SK-N-SH (cell line): ENCODE results near the gene CLCN6. TPM values are rescaled to one million over a fixed set of nuclear protein-coding genes. Genes with fewer than 3 reads are reported as not detected.

Experiments
- CTCF ChIA-PET: fragments of 300-600, 350-600 bp; formaldehyde crosslinking; extraction: SDS; loops from one replicate; lab custom pipeline; 2021; lab: Yijun Ruan, JAX
- POLR2A ChIA-PET: fragments of 350-600 bp; sonication (Branson Sonifier 250); formaldehyde crosslinking; extraction: SDS; loops from one replicate; lab custom pipeline; 2020; ENCODE audit warnings: antibody characterized with exemption, inconsistent platforms; lab: Yijun Ruan, JAX
- DNase-seq: peaks from one replicate; pipeline ENCODE4 v3.0.0; 2012
- H2AFZ ChIP-seq: fragments of 200-600 bp; sonication (generic); 2 replicates; pipeline ENCODE4 v1.8.1; 2016; ENCODE audit warnings: antibody characterized with exemption, mild to moderate bottlenecking, low read depth
- H3F3A ChIP-seq: fragments of 200-600 bp; sonication (generic); replicated peaks from 2 replicates; pipeline ENCODE3; 2016; ENCODE audit warnings: antibody characterized with exemption, mild to moderate bottlenecking; ENCODE audit not compliant: insufficient read depth
- H3K27ac ChIP-seq, 2 experiments: fragments of 200-500 bp in 1 of 2; fragments of 200-600 bp in 1 of 2; sonication (Bioruptor generic) in 1 of 2; sonication (generic), shearing (Covaris generic) in 1 of 2; 2 replicates each; pipeline versions ENCODE4 v1.5.1 to v1.6.1; 2014 to 2016; ENCODE audit warnings: low read depth in 2 of 2, inconsistent platforms in 1 of 2, low read length in 1 of 2, mild to moderate bottlenecking in 1 of 2, mixed read lengths in 1 of 2
- H3K27me3 ChIP-seq: fragments of 200-600 bp; sonication (generic), shearing (Covaris generic); 2 replicates; pipeline ENCODE4 v1.6.1; 2016; ENCODE audit warnings: mixed run types; ENCODE audit not compliant: insufficient read depth
- H3K36me3 ChIP-seq, 2 experiments: fragments of 200-500 bp in 1 of 2; fragments of 200-600 bp in 1 of 2; sonication (Bioruptor generic) in 1 of 2; sonication (generic) in 1 of 2; replicated peaks in 1 of 2; 2 replicates each; pipeline versions ENCODE3 to v1.5.1; 2014 to 2016; ENCODE audit warnings: low read length in 1 of 2, mild to moderate bottlenecking in 1 of 2; ENCODE audit not compliant: insufficient read depth in 2 of 2, control insufficient read depth in 1 of 2
- H3K4me1 ChIP-seq, 2 experiments: fragments of 200-500 bp in 1 of 2; fragments of 200-600 bp in 1 of 2; sonication (Bioruptor generic) in 1 of 2; sonication (generic), shearing (Covaris generic) in 1 of 2; 2 replicates each; pipeline versions ENCODE4 v1.5.1 to v1.6.1; 2014 to 2016; ENCODE audit warnings: low read depth in 1 of 2, low read length in 1 of 2, mixed run types in 1 of 2; ENCODE audit not compliant: insufficient read depth in 2 of 2, control insufficient read depth in 1 of 2
- H3K4me2 ChIP-seq: fragments of 200-600 bp; sonication (generic), shearing (Covaris generic); 2 replicates; pipeline ENCODE4 v1.6.1; 2017; ENCODE audit warnings: mixed run types
- H3K4me3 ChIP-seq, 2 experiments: fragments of 200-500 bp in 1 of 2; fragments of 200-600 bp in 1 of 2; sonication (Bioruptor generic) in 1 of 2; sonication (generic), shearing (Covaris generic) in 1 of 2; 2 replicates each; pipeline versions ENCODE4 v1.5.1 to v1.8.1; 2014 to 2016; ENCODE audit warnings: low read depth in 2 of 2, inconsistent platforms in 1 of 2, low read length in 1 of 2, mild to moderate bottlenecking in 1 of 2, mixed read lengths in 1 of 2, moderate library complexity in 1 of 2
- H3K79me2 ChIP-seq: fragments of 200-600 bp; sonication (generic); 2 replicates; pipeline ENCODE4 v1.8.1; 2017; ENCODE audit warnings: mild to moderate bottlenecking; ENCODE audit not compliant: insufficient read depth
- H3K9ac ChIP-seq: fragments of 200-600 bp; sonication (generic); 2 replicates; pipeline ENCODE4 v1.6.1; 2017; ENCODE audit warnings: mixed run types
- H3K9me2 ChIP-seq: fragments of 200-600 bp; sonication (generic); 2 replicates; pipeline ENCODE4 v1.6.1; 2017; ENCODE audit warnings: mixed run types
- H3K9me3 ChIP-seq: fragments of 200-600 bp; sonication (generic); 2 replicates; pipeline ENCODE4 v1.6.1; 2017; ENCODE audit warnings: mixed run types, mild to moderate bottlenecking, moderate library complexity
- H4K20me1 ChIP-seq: fragments of 200-600 bp; sonication (generic); 2 replicates; pipeline ENCODE4 v1.6.1; 2017; ENCODE audit warnings: mild to moderate bottlenecking, mixed run types; ENCODE audit not compliant: insufficient read depth
- CHD2 ChIP-seq: fragments of 150-350 bp; IDR thresholded peaks from 2 replicates; pipeline ENCODE4 v1.6.1; 2018; ENCODE audit warnings: low read length; ENCODE audit not compliant: partially characterized antibody
- EZH2phosphoT487 ChIP-seq: fragments of 200-600 bp; sonication (generic); IDR thresholded peaks from 2 replicates; pipeline ENCODE4 v1.6.1; 2017; ENCODE audit warnings: low read depth, mixed run types, mild to moderate bottlenecking, antibody characterized with exemption, moderate library complexity, borderline replicate concordance
- FOSL2 ChIP-seq: IDR thresholded peaks from 2 replicates; pipeline ENCODE4 v1.4.0; 2012; ENCODE audit warnings: low read depth, mild to moderate bottlenecking, moderate library complexity, borderline replicate concordance
- FOXJ3 ChIP-seq: sonication (generic); formaldehyde crosslinking; IDR thresholded peaks from 2 replicates; pipeline ENCODE4 v1.5.1; 2020; ENCODE audit warnings: mild to moderate bottlenecking, missing genetic modification reagents
- FOXM1 ChIP-seq: IDR thresholded peaks from 2 replicates; pipeline ENCODE4 v1.4.0; 2012; ENCODE audit warnings: low read depth, mild to moderate bottlenecking
- GABPA ChIP-seq: IDR thresholded peaks from 2 replicates; pipeline ENCODE4 v1.4.0; 2012; ENCODE audit warnings: low read depth, mild to moderate bottlenecking
- JUND ChIP-seq: IDR thresholded peaks from 2 replicates; pipeline ENCODE4 v1.4.0; 2012
- NFIC ChIP-seq: IDR thresholded peaks from 2 replicates; pipeline ENCODE4 v1.4.0; 2012; ENCODE audit warnings: borderline replicate concordance
- NRF1 ChIP-seq: IDR thresholded peaks from 2 replicates; pipeline ENCODE4 v1.6.1; 2012; ENCODE audit warnings: low read depth, mild to moderate bottlenecking, low read length
- POLR2AphosphoS5 ChIP-seq: IDR thresholded peaks from 2 replicates; pipeline ENCODE4 v1.6.1; 2012; ENCODE audit warnings: low read depth, low read length
- RAD21 ChIP-seq: IDR thresholded peaks from 2 replicates; pipeline ENCODE4 v1.6.1; 2012; ENCODE audit warnings: mild to moderate bottlenecking, low read length
- RCOR1 ChIP-seq: fragments of 150-350 bp; IDR thresholded peaks from 2 replicates; pipeline ENCODE4 v1.6.1; 2017; ENCODE audit warnings: antibody characterized with exemption, low read length
- RXRA ChIP-seq: IDR thresholded peaks from 2 replicates; pipeline ENCODE4 v1.4.0; 2012; ENCODE audit warnings: low read depth, mild to moderate bottlenecking, borderline replicate concordance
- TAF1 ChIP-seq: IDR thresholded peaks from 2 replicates; pipeline ENCODE4 v1.6.1; 2012; ENCODE audit warnings: low read depth, mild to moderate bottlenecking, low read length, moderate library complexity, borderline replicate concordance
- WGBS: methylation state at CpG from one replicate; pipeline ENCODE4 v1.1.6; 2017; ENCODE audit warnings: low lambda C conversion rate; 5-methylcytosine and 5-hydroxymethylcytosine counted together
- polyA plus RNA-seq, 3 experiments: library from polyadenylated mRNA; depleted of rRNA; stranded (reverse); fragments of >200 nt; gene quantifications; 2 replicates each; pipeline ENCODE4 v1.2.3, GENCODE V29; 2012
- TF ChIP-seq, protein P1 (sequence below): fragments of 200-600 bp; sonication (generic); IDR thresholded peaks from 2 replicates; pipeline ENCODE4 v1.6.1; 2017; ENCODE audit warnings: antibody characterized with exemption, mild to moderate bottlenecking, moderate library complexity
- TF ChIP-seq, protein P2 (sequence below): IDR thresholded peaks from 2 replicates; pipeline ENCODE4 v1.4.0; 2012; ENCODE audit warnings: low read depth, borderline replicate concordance
- TF ChIP-seq, protein P3 (sequence below): fragments of 150-350 bp; IDR thresholded peaks from 2 replicates; pipeline ENCODE4 v1.6.1; 2017; ENCODE audit warnings: antibody characterized with exemption, low read length, low read depth, borderline replicate concordance
- TF ChIP-seq, protein P4 (sequence below): fragments of 150-350 bp; IDR thresholded peaks from 2 replicates; pipeline ENCODE4 v1.6.1; 2016; ENCODE audit warnings: mild to moderate bottlenecking, low read depth, low read length

CLCN6 gene
- polyA plus RNA-seq, 1 of the 3 experiments (the other 2 are of a cell fraction) = 7.4 TPM

DNA sequence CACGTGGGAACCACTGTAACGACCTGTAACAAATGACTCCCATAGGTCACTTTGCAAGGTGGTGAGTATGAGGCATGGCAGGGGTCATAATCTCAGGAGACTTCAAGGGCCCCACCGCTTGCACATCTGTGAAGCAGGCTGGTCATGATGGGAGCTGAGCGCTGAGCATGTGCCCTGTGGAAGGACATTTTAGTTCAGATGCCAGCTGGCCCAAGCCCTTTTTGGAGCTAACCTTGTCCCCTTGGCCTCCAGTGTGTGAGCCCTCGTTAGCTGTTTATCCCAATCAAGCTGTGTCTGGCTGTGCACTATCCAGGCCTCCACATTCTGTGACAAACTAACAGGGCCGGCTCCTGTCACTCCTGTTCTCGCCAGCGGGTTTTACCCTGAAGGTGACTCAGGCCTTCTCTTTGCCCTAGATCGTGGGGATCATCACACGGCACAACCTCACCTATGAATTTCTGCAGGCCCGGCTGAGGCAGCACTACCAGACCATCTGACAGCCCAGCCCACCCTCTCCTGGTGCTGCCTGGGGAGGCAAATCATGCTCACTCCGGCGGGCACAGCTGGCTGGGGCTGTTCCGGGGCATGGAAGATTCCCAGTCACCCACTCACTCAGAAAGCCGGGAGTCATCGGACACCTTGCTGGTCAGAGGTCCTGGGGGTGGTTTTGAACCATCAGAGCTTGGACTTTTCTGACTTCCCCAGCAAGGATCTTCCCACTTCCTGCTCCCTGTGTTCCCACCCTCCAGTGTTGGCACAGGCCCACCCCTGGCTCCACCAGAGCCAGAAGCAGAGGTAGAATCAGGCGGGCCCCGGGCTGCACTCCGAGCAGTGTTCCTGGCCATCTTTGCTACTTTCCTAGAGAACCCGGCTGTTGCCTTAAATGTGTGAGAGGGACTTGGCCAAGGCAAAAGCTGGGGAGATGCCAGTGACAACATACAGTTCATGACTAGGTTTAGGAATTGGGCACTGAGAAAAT, 34.0 kb downstream of the CLCN6 start:
- Histone ChIP-seq H3K79me2 (no peaks in the 10 kb centered on the region), H3K27me3 (no peaks in the 10 kb centered on the region), H3K36me3 (peaks cover 43 to 76% of the 10 kb centered on the region in 2 experiments), H4K20me1 (peaks cover 4% of the 10 kb centered on the region; the same call in 1 of the 2 replicates), H3K4me2 (no peak overlapping the region), H2AFZ (no peak overlapping the region), H3K9me3 (no peaks in the 10 kb centered on the region), H3K9me2 (no peaks in the 10 kb centered on the region), H3F3A (no peaks in the 10 kb centered on the region), H3K4me1 (peaks cover 0 to 28% of the 10 kb centered on the region in 2 experiments; a peak in 2 of 4 replicates), H3K9ac (no peak overlapping the region), H3K27ac (peak overlapping the region in 1 of 2 experiments; percentile 16; a peak in 2 of 4 replicates), H3K4me3 (no peak overlapping the region)
- DNase-seq = no peak
- ChIA-PET POLR2A (interaction anchor here (3.7 kb wide), 1 partner anchor 69 kb away, joined by 34 read pairs; no protein-coding TSS in a partner anchor), CTCF (interaction anchor here (0.9 to 15.4 kb wide), 15 partner anchors 7 to 283 kb away, joined by 3 to 316 read pairs (median 9); partner anchors contain the start of gene NPPA)
- 96% methylated on average over 13 of the region's 20 CpGs for WGBS
- no peak for TF ChIP-seq NRF1
- no peak for TF ChIP-seq RXRA
- no peak for TF ChIP-seq EZH2phosphoT487
- TF ChIP-seq, protein P1, sequence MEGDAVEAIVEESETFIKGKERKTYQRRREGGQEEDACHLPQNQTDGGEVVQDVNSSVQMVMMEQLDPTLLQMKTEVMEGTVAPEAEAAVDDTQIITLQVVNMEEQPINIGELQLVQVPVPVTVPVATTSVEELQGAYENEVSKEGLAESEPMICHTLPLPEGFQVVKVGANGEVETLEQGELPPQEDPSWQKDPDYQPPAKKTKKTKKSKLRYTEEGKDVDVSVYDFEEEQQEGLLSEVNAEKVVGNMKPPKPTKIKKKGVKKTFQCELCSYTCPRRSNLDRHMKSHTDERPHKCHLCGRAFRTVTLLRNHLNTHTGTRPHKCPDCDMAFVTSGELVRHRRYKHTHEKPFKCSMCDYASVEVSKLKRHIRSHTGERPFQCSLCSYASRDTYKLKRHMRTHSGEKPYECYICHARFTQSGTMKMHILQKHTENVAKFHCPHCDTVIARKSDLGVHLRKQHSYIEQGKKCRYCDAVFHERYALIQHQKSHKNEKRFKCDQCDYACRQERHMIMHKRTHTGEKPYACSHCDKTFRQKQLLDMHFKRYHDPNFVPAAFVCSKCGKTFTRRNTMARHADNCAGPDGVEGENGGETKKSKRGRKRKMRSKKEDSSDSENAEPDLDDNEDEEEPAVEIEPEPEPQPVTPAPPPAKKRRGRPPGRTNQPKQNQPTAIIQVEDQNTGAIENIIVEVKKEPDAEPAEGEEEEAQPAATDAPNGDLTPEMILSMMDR = no peak
- no peak for TF ChIP-seq NFIC
- no peak for TF ChIP-seq GABPA
- no peak for TF ChIP-seq JUND
- TF ChIP-seq CHD2 = no peak
- no peak for TF ChIP-seq FOSL2
- no peak for TF ChIP-seq FOXJ3
- no peak for TF ChIP-seq FOXM1
- TF ChIP-seq, protein P2, sequence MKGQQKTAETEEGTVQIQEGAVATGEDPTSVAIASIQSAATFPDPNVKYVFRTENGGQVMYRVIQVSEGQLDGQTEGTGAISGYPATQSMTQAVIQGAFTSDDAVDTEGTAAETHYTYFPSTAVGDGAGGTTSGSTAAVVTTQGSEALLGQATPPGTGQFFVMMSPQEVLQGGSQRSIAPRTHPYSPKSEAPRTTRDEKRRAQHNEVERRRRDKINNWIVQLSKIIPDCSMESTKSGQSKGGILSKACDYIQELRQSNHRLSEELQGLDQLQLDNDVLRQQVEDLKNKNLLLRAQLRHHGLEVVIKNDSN = no peak
- TF ChIP-seq, protein P3, sequence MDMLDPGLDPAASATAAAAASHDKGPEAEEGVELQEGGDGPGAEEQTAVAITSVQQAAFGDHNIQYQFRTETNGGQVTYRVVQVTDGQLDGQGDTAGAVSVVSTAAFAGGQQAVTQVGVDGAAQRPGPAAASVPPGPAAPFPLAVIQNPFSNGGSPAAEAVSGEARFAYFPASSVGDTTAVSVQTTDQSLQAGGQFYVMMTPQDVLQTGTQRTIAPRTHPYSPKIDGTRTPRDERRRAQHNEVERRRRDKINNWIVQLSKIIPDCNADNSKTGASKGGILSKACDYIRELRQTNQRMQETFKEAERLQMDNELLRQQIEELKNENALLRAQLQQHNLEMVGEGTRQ = no peak
- TF ChIP-seq POLR2AphosphoS5 = no peak
- TF ChIP-seq RAD21 = no peak
- TF ChIP-seq TAF1 = no peak
- no peak for TF ChIP-seq RCOR1
- TF ChIP-seq, protein P4, sequence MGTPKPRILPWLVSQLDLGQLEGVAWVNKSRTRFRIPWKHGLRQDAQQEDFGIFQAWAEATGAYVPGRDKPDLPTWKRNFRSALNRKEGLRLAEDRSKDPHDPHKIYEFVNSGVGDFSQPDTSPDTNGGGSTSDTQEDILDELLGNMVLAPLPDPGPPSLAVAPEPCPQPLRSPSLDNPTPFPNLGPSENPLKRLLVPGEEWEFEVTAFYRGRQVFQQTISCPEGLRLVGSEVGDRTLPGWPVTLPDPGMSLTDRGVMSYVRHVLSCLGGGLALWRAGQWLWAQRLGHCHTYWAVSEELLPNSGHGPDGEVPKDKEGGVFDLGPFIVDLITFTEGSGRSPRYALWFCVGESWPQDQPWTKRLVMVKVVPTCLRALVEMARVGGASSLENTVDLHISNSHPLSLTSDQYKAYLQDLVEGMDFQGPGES = no peak
